Choroid plexus epithelial cell (primary cell): ENCODE results near the gene GPSM3.
"Not testable (repeated sequence)": the region's sequence is repeated elsewhere in the genome, so short reads cannot be mapped to it uniquely, and the experiment has no call there.

Source experiments
- DNase-seq: peaks from one replicate; pipeline ENCODE4 v3.0.0-alpha.2; 2010; ENCODE audit warnings: low read depth
- H3K4me3 ChIP-seq: 2 replicates; pipeline ENCODE4 v1.5.1; 2011; ENCODE audit warnings: low read depth, mild to moderate bottlenecking, control low read depth, low read length, moderate library complexity
- CTCF ChIP-seq: conservative IDR thresholded peaks from 2 replicates; pipeline ENCODE4 v1.5.1; 2011; ENCODE audit warnings: low read depth, mild to moderate bottlenecking, control low read depth, inconsistent platforms, low read length, moderate library complexity

GPSM3 gene

GRCh38 chr6:32191696-32192607 is 491 bp downstream of the GPSM3 start:
- no peak for DNase-seq
- no peak for TF ChIP-seq CTCF
- H3K4me3 ChIP-seq: peak overlapping the region; percentile 30

- no peak for DNase-seq
- no peak for TF ChIP-seq CTCF
- H3K4me3 ChIP-seq: no peak overlapping the region
Observed at GRCh38 chr6:32190911-32191677, 1.3 kb downstream of the GPSM3 start.

- DNase-seq: peak; percentile 93
- H3K4me3 ChIP-seq: peak within 1 kb of the TSS; percentile 68
- TF ChIP-seq CTCF: no peak
Observed at GRCh38 chr6:32190054-32190851, 2.2 kb downstream of the GPSM3 start, which contains the start of gene PBX2. TSS of gene PBX2 (minus strand) at chr6:32190202. CDS start at chr6:32189915, 287 bp downstream.

GRCh38 chr6:32189742-32190053 is 2.7 kb downstream of the GPSM3 start:
- no peak for TF ChIP-seq CTCF
- H3K4me3 ChIP-seq: peak overlapping the region; percentile 68
- DNase-seq: no peak

GRCh38 chr6:32189069-32189741 is 3.2 kb downstream of the GPSM3 start:
- no peak for DNase-seq
- H3K4me3 ChIP-seq: peak overlapping the region; percentile 68
- TF ChIP-seq CTCF: no peak

- peak overlapping the region; percentile 68 for H3K4me3 ChIP-seq
- no peak for TF ChIP-seq CTCF
- no peak for DNase-seq
Observed at GRCh38 chr6:32188381-32189068, 3.9 kb downstream of the GPSM3 start.

- H3K4me3 ChIP-seq: peak overlapping the region; percentile 68
- DNase-seq: not testable (repeated sequence)
Observed at GRCh38 chr6:32187725-32188380, 4.6 kb downstream of the GPSM3 start.
